Effector memory CD4-positive, alpha-beta T cell (primary cell): ENCODE data around the gene PHTF1.

Experiments
- DNase-seq, 3 donors: peaks; one replicate each; pipeline ENCODE4 v3.0.0-alpha.2; 2020
- H3K27ac ChIP-seq: 2 replicates; pipeline ENCODE4 v1.7.0; 2013; ENCODE audit warnings: mild to moderate bottlenecking, low read length, moderate library complexity; ENCODE audit not compliant: insufficient read depth, poor library complexity, severe bottlenecking
- H3K27me3 ChIP-seq: replicated peaks from 2 replicates; pipeline ENCODE4 v1.7.0; 2013; ENCODE audit warnings: mild to moderate bottlenecking, low read length; ENCODE audit not compliant: insufficient read depth, control insufficient read depth, poor library complexity, severe bottlenecking
- H3K36me3 ChIP-seq: 2 replicates; pipeline ENCODE4 v1.7.0; 2013; ENCODE audit warnings: mild to moderate bottlenecking, low read length, moderate library complexity; ENCODE audit not compliant: control insufficient read depth, insufficient read depth
- H3K4me1 ChIP-seq: 2 replicates; pipeline ENCODE4 v1.7.0; 2013; ENCODE audit warnings: low read length, mild to moderate bottlenecking; ENCODE audit not compliant: control insufficient read depth, insufficient read depth, poor library complexity, severe bottlenecking
- H3K4me3 ChIP-seq: 2 replicates; pipeline ENCODE4 v1.7.0; 2013; ENCODE audit warnings: low read length, low read depth, mild to moderate bottlenecking; ENCODE audit not compliant: insufficient read depth, poor library complexity, severe bottlenecking
- H3K9me3 ChIP-seq: 2 replicates; pipeline ENCODE4 v1.7.0; 2013; ENCODE audit warnings: mild to moderate bottlenecking, low read length, moderate library complexity; ENCODE audit not compliant: control insufficient read depth

PHTF1 gene

GRCh38 chr1:113672491-113672890 is 86.8 kb downstream of the PHTF1 start:
- no peaks in the 10 kb centered on the region for H3K27me3 ChIP-seq
- H3K27ac ChIP-seq: no peak overlapping the region
- DNase-seq: no peak

GRCh38 chr1:113670650-113671049 is 88.6 kb downstream of the PHTF1 start:
- Histone ChIP-seq H3K27me3 (no peaks in the 10 kb centered on the region), H3K9me3 (no peaks in the 10 kb centered on the region), H3K27ac (no peak overlapping the region), H3K36me3 (no peaks in the 10 kb centered on the region), H3K4me1 (no peaks in the 10 kb centered on the region), H3K4me3 (no peak overlapping the region)
- no peak for DNase-seq

More at GRCh38 chr1:113672491-113672890, 86.8 kb downstream of the PHTF1 start:
- no peaks in the 10 kb centered on the region for H3K4me1 ChIP-seq
- H3K4me3 ChIP-seq: no peak overlapping the region
- H3K36me3 ChIP-seq: no peaks in the 10 kb centered on the region
- H3K9me3 ChIP-seq: no peaks in the 10 kb centered on the region

- Histone ChIP-seq H3K9me3 (no peaks in the 10 kb centered on the region), H3K27ac (no peak overlapping the region), H3K4me1 (no peaks in the 10 kb centered on the region), H3K27me3 (no peaks in the 10 kb centered on the region), H3K36me3 (no peaks in the 10 kb centered on the region), H3K4me3 (no peak overlapping the region)
- no peak for DNase-seq
Measured at GRCh38 chr1:113669988-113670387, 89.3 kb downstream of the PHTF1 start.

- no peak overlapping the region for H3K4me3 ChIP-seq
- no peak for DNase-seq
- no peaks in the 10 kb centered on the region for H3K36me3 ChIP-seq
- no peaks in the 10 kb centered on the region for H3K9me3 ChIP-seq
- no peaks in the 10 kb centered on the region for H3K27me3 ChIP-seq
- H3K4me1 ChIP-seq: no peaks in the 10 kb centered on the region
- H3K27ac ChIP-seq: no peak overlapping the region
Measured at GRCh38 chr1:113666126-113666525, 93.2 kb downstream of the PHTF1 start.

GRCh38 chr1:113665071-113665470 is 94.2 kb downstream of the PHTF1 start:
- H3K27ac ChIP-seq: no peak overlapping the region
- H3K36me3 ChIP-seq: no peaks in the 10 kb centered on the region
- H3K27me3 ChIP-seq: no peaks in the 10 kb centered on the region
- no peaks in the 10 kb centered on the region for H3K9me3 ChIP-seq
- no peak overlapping the region for H3K4me3 ChIP-seq
- DNase-seq: no peak
- no peaks in the 10 kb centered on the region for H3K4me1 ChIP-seq

- Histone ChIP-seq H3K36me3 (no peaks in the 10 kb centered on the region), H3K27ac (no peak overlapping the region), H3K9me3 (no peaks in the 10 kb centered on the region), H3K27me3 (no peaks in the 10 kb centered on the region), H3K4me1 (no peaks in the 10 kb centered on the region), H3K4me3 (no peak overlapping the region)
- DNase-seq: no peak
Measured at GRCh38 chr1:113663165-113663951, 95.9 kb downstream of the PHTF1 start.

- DNase-seq: no peak
- no peak overlapping the region for H3K27ac ChIP-seq
- no peaks in the 10 kb centered on the region for H3K36me3 ChIP-seq
- no peaks in the 10 kb centered on the region for H3K4me1 ChIP-seq
- H3K27me3 ChIP-seq: no peaks in the 10 kb centered on the region
- H3K4me3 ChIP-seq: no peak overlapping the region
- no peaks in the 10 kb centered on the region for H3K9me3 ChIP-seq
Measured at GRCh38 chr1:113662101-113662500, 97.2 kb downstream of the PHTF1 start.

GRCh38 chr1:113660088-113660487 is 99.2 kb downstream of the PHTF1 start:
- no peaks in the 10 kb centered on the region for H3K36me3 ChIP-seq
- DNase-seq: no peak
- H3K4me3 ChIP-seq: no peak overlapping the region

GRCh38 chr1:113659556-113659955 is 99.7 kb downstream of the PHTF1 start:
- no peaks in the 10 kb centered on the region for H3K36me3 ChIP-seq
- H3K9me3 ChIP-seq: no peaks in the 10 kb centered on the region
- H3K27ac ChIP-seq: no peak overlapping the region
- no peaks in the 10 kb centered on the region for H3K27me3 ChIP-seq
- no peaks in the 10 kb centered on the region for H3K4me1 ChIP-seq
- no peak overlapping the region for H3K4me3 ChIP-seq
- DNase-seq: no peak

More at GRCh38 chr1:113660088-113660487, 99.2 kb downstream of the PHTF1 start:
- Histone ChIP-seq H3K27me3 (no peaks in the 10 kb centered on the region), H3K27ac (no peak overlapping the region), H3K4me1 (no peaks in the 10 kb centered on the region), H3K9me3 (no peaks in the 10 kb centered on the region)

GRCh38 chr1:113659035-113659434 is 100.3 kb downstream of the PHTF1 start:
- Histone ChIP-seq H3K4me3 (no peak overlapping the region), H3K4me1 (no peaks in the 10 kb centered on the region), H3K27ac (no peak overlapping the region), H3K36me3 (no peaks in the 10 kb centered on the region), H3K9me3 (no peaks in the 10 kb centered on the region), H3K27me3 (no peaks in the 10 kb centered on the region)
- no peak for DNase-seq
